ENCODE data around the gene NEXN.

The NEXN gene

DNA sequence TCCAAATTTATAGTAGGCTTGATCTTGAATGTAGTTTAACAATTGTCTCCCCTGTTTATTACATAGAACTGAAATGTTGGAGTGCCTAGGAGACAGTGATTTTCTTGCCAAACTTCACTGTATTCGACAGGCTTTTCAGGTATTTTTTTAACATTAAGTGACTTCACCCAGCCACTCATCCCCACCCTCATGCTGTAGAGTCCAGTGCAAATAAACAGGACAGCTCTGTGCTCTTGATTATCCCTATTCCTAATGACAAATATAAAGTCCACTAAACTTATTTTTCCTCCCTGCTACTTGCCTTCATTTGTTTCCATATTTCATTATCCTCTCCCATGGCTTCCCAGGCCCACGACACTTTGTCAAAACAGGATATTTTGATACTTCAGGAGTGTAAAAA is 29.2 kb upstream of the NEXN start:
- TF ChIP-seq ISL1 (CRISPR knock-in tag; IDR thresholded peaks at IDR 0.05), result no peak
- TF ChIP-seq RARB (CRISPR knock-in tag; IDR thresholded peaks at IDR 0.05), result no peak
- TF ChIP-seq ZNF8 (CRISPR knock-in tag; IDR thresholded peaks at IDR 0.05), result no peak
- no peak for TF ChIP-seq CSDC2 (CRISPR knock-in tag; IDR thresholded peaks at IDR 0.05)
- no peak for TF ChIP-seq CREB5 (CRISPR knock-in tag; IDR thresholded peaks at IDR 0.05; ENCODE audit: low read depth)
- ATAC-seq, result no peak

DNA sequence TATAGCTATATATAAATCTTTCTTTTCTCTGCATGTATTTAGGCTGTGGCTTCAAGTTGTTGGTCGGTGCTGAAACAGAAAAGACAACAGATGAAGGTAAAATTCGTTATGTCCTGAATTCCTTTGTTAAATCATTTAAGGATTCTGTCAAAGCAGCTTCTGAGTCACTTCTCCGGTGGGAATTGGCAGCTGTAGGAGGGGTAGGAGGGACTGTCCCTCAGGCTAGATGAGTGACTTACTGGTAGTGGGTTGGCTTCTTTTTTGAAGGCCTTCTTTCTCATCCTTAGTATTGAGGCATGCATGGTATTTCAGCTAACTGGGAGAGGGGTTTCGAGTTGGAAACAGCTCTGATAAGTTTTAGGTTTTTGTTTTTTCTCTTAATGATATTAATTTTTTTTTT is 22.1 kb upstream of the NEXN start:
- TF ChIP-seq PPARA (CRISPR knock-in tag; IDR thresholded peaks at IDR 0.05; ENCODE audit: borderline replicate concordance) (no peak), ESRRG (CRISPR knock-in tag; IDR thresholded peaks at IDR 0.05) (no peak), ZFP3 (CRISPR knock-in tag; IDR thresholded peaks at IDR 0.05) (no peak), TCF4 (CRISPR knock-in tag; IDR thresholded peaks at IDR 0.05; ENCODE audit: borderline replicate concordance) (no peak), ZNF8 (CRISPR knock-in tag; IDR thresholded peaks at IDR 0.05) (no peak), TOX (CRISPR knock-in tag; IDR thresholded peaks at IDR 0.05; ENCODE audit: borderline replicate concordance) (no peak), SNAI2 (CRISPR knock-in tag; IDR thresholded peaks at IDR 0.05) (no peak), ZC3H10 (CRISPR knock-in tag; IDR thresholded peaks at IDR 0.05) (no peak), OSR1 (CRISPR knock-in tag; IDR thresholded peaks at IDR 0.05) (no peak), CSRNP3 (CRISPR knock-in tag; IDR thresholded peaks at IDR 0.05) (no peak), ISL1 (CRISPR knock-in tag; IDR thresholded peaks at IDR 0.05) (no peak)
- TF ChIP-seq, protein P1, sequence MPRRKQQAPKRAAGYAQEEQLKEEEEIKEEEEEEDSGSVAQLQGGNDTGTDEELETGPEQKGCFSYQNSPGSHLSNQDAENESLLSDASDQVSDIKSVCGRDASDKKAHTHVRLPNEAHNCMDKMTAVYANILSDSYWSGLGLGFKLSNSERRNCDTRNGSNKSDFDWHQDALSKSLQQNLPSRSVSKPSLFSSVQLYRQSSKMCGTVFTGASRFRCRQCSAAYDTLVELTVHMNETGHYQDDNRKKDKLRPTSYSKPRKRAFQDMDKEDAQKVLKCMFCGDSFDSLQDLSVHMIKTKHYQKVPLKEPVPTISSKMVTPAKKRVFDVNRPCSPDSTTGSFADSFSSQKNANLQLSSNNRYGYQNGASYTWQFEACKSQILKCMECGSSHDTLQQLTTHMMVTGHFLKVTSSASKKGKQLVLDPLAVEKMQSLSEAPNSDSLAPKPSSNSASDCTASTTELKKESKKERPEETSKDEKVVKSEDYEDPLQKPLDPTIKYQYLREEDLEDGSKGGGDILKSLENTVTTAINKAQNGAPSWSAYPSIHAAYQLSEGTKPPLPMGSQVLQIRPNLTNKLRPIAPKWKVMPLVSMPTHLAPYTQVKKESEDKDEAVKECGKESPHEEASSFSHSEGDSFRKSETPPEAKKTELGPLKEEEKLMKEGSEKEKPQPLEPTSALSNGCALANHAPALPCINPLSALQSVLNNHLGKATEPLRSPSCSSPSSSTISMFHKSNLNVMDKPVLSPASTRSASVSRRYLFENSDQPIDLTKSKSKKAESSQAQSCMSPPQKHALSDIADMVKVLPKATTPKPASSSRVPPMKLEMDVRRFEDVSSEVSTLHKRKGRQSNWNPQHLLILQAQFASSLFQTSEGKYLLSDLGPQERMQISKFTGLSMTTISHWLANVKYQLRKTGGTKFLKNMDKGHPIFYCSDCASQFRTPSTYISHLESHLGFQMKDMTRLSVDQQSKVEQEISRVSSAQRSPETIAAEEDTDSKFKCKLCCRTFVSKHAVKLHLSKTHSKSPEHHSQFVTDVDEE (CRISPR knock-in tag; IDR thresholded peaks at IDR 0.05), result no peak
- no peak for ATAC-seq

DNA sequence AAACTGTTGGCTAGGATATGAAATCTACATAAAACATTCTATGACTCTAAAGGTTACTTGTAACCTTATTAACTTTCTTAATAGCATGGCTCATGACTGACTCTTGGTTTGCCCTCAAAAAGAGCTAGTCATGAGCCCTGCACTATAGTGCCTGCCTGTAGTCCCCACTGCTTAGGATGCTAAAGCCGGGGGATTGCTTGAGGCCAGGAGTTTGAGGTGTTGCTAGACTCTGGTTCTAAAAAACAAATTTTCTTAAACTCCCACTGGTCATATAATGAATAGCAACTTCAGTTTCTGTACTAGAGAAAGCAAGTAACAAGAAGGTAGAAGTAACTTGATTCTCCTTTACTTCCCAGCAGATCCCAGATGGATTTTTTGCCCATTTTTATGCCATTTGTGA is 15.8 kb upstream of the NEXN start:
- no peak for ATAC-seq
- TF ChIP-seq, protein P1 (CRISPR knock-in tag; IDR thresholded peaks at IDR 0.05), result no peak
- TF ChIP-seq ISL1 (CRISPR knock-in tag; IDR thresholded peaks at IDR 0.05) (no peak), ZC3H10 (CRISPR knock-in tag; IDR thresholded peaks at IDR 0.05) (no peak), ZNF565 (CRISPR knock-in tag; conservative IDR thresholded peaks at IDR 0.05; ENCODE audit: low read depth) (no peak), CSDC2 (CRISPR knock-in tag; IDR thresholded peaks at IDR 0.05) (no peak), ZFP3 (CRISPR knock-in tag; IDR thresholded peaks at IDR 0.05) (no peak), ZNF8 (CRISPR knock-in tag; IDR thresholded peaks at IDR 0.05) (no peak), OSR1 (CRISPR knock-in tag; IDR thresholded peaks at IDR 0.05) (no peak), CSRNP3 (CRISPR knock-in tag; IDR thresholded peaks at IDR 0.05) (no peak), GLIS3 (CRISPR knock-in tag; IDR thresholded peaks at IDR 0.05) (no peak), TCF4 (CRISPR knock-in tag; IDR thresholded peaks at IDR 0.05; ENCODE audit: borderline replicate concordance) (no peak), ARNTL (CRISPR knock-in tag; IDR thresholded peaks at IDR 0.05; ENCODE audit: borderline replicate concordance, low read depth) (no peak), ZFP30 (CRISPR knock-in tag; IDR thresholded peaks at IDR 0.05) (no peak), ZNF70 (CRISPR knock-in tag; IDR thresholded peaks at IDR 0.05) (no peak), TOX (CRISPR knock-in tag; IDR thresholded peaks at IDR 0.05; ENCODE audit: borderline replicate concordance) (no peak), SNAI2 (CRISPR knock-in tag; IDR thresholded peaks at IDR 0.05) (no peak), CREB5 (CRISPR knock-in tag; IDR thresholded peaks at IDR 0.05; ENCODE audit: low read depth) (no peak)
- TF ChIP-seq, protein P2, sequence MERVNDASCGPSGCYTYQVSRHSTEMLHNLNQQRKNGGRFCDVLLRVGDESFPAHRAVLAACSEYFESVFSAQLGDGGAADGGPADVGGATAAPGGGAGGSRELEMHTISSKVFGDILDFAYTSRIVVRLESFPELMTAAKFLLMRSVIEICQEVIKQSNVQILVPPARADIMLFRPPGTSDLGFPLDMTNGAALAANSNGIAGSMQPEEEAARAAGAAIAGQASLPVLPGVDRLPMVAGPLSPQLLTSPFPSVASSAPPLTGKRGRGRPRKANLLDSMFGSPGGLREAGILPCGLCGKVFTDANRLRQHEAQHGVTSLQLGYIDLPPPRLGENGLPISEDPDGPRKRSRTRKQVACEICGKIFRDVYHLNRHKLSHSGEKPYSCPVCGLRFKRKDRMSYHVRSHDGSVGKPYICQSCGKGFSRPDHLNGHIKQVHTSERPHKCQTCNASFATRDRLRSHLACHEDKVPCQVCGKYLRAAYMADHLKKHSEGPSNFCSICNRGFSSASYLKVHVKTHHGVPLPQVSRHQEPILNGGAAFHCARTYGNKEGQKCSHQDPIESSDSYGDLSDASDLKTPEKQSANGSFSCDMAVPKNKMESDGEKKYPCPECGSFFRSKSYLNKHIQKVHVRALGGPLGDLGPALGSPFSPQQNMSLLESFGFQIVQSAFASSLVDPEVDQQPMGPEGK (CRISPR knock-in tag; IDR thresholded peaks at IDR 0.05; ENCODE audit: borderline replicate concordance), result no peak

All from SK-N-SH treated with all-trans-retinoic acid at 6 μM for 48 hours (cell line).